Smooth muscle cell (in vitro differentiated cells): Measurements from ENCODE around the gene CDC37L1. TPM values are rescaled to one million over a fixed set of nuclear protein-coding genes. Genes with fewer than 3 reads are reported as not detected.

Experiments used
- DNase-seq: peaks from one replicate; lab custom pipeline; 2025; ENCODE audit not compliant: unreplicated experiment; lab: John Stamatoyannopoulos, UW
- H2AFZ ChIP-seq: fragments of 200-600 bp; sonication (generic); 2 replicates; pipeline ENCODE4 v1.6.0; 2016; ENCODE audit warnings: antibody characterized with exemption, low read depth, mild to moderate bottlenecking
- H3F3A ChIP-seq: fragments of 200-600 bp; sonication (generic); 2 replicates; pipeline ENCODE4 v1.6.0; 2017; ENCODE audit warnings: antibody characterized with exemption, low read depth
- H3K27ac ChIP-seq: fragments of 200-600 bp; sonication (generic); 2 replicates; pipeline ENCODE4 v1.5.1; 2016; ENCODE audit warnings: low read depth, mild to moderate bottlenecking
- H3K27me3 ChIP-seq: fragments of 200-600 bp; sonication (generic); 2 replicates; pipeline ENCODE4 v1.6.1; 2016; ENCODE audit warnings: low read depth, mild to moderate bottlenecking
- H3K36me3 ChIP-seq: fragments of 200-600 bp; sonication (generic); 2 replicates; pipeline ENCODE4 v1.5.1; 2016; ENCODE audit warnings: low read depth
- H3K4me1 ChIP-seq: fragments of 200-600 bp; sonication (generic); 2 replicates; pipeline ENCODE4 v1.5.1; 2016; ENCODE audit warnings: low read depth
- H3K4me2 ChIP-seq: fragments of 200-600 bp; sonication (generic); 2 replicates; pipeline ENCODE4 v1.6.0; 2016; ENCODE audit warnings: mild to moderate bottlenecking
- H3K4me3 ChIP-seq: fragments of 200-600 bp; sonication (generic); 2 replicates; pipeline ENCODE4 v1.5.1; 2016; ENCODE audit warnings: mild to moderate bottlenecking
- H3K79me2 ChIP-seq: fragments of 200-600 bp; sonication (generic); 2 replicates; pipeline ENCODE4 v1.6.0; 2016; ENCODE audit warnings: low read depth, mild to moderate bottlenecking
- H3K9ac ChIP-seq: fragments of 200-600 bp; sonication (generic); 2 replicates; pipeline ENCODE4 v1.6.0; 2016; ENCODE audit warnings: low read depth
- H3K9me3 ChIP-seq: fragments of 200-600 bp; sonication (generic); replicated peaks from 2 replicates; pipeline ENCODE4 v1.5.1; 2016; ENCODE audit warnings: low read depth
- H4K20me1 ChIP-seq: fragments of 200-600 bp; sonication (generic); 2 replicates; pipeline ENCODE4 v1.6.0; 2016; ENCODE audit warnings: low read depth
- CTCF ChIP-seq: fragments of 200-600 bp; sonication (generic); IDR thresholded peaks from 2 replicates; pipeline ENCODE4 v1.5.1; 2017; ENCODE audit warnings: borderline replicate concordance, mild to moderate bottlenecking, antibody characterized with exemption; ENCODE audit not compliant: insufficient read depth, poor library complexity, severe bottlenecking
- WGBS: methylation state at CpG from one replicate; pipeline ENCODE4 v1.1.7; 2016; ENCODE audit warnings: low lambda C conversion rate; 5-methylcytosine and 5-hydroxymethylcytosine counted together
- polyA plus RNA-seq: library from polyadenylated mRNA; unstranded; fragments of >200 nt; fragmentation: Nextera tagmentation; extraction: Ambion mirVana; gene quantifications from 2 replicates; pipeline ENCODE4 v1.2.1, GENCODE V29; 2016
- total RNA-seq: library from RNA; depleted of rRNA; stranded (reverse); fragments of >200 nt; gene quantifications from 2 replicates; pipeline ENCODE4 v1.2.3, GENCODE V29; 2014

The CDC37L1 gene
- total and polyA plus RNA-seq, 2 experiments from 2014 or later: 16.0 to 19.2 TPM

GRCh38 chr9:4709380-4709779 is 30.0 kb downstream of the CDC37L1 start:
- Histone ChIP-seq H3F3A (no peaks in the 10 kb centered on the region), H3K79me2 (no peaks in the 10 kb centered on the region), H3K9me3 (no peaks in the 10 kb centered on the region), H4K20me1 (no peaks in the 10 kb centered on the region), H3K9ac (no peak overlapping the region), H2AFZ (no peak overlapping the region), H3K4me1 (no peaks in the 10 kb centered on the region), H3K27me3 (no peaks in the 10 kb centered on the region), H3K4me3 (no peak overlapping the region), H3K36me3 (peaks cover 4% of the 10 kb centered on the region), H3K4me2 (no peak overlapping the region), H3K27ac (no peak overlapping the region)
- no peak for TF ChIP-seq CTCF
- DNase-seq: no peak

- H3K9ac ChIP-seq: no peak overlapping the region
- peaks cover 11% of the 10 kb centered on the region for H3K36me3 ChIP-seq
- H2AFZ ChIP-seq: no peak overlapping the region
- H3K4me1 ChIP-seq: no peaks in the 10 kb centered on the region
- H4K20me1 ChIP-seq: no peaks in the 10 kb centered on the region
- no peak for TF ChIP-seq CTCF
- no peaks in the 10 kb centered on the region for H3K79me2 ChIP-seq
- no peaks in the 10 kb centered on the region for H3K9me3 ChIP-seq
- WGBS: 63% methylated on average over 7 of the region's 7 CpGs
- no peak overlapping the region for H3K4me3 ChIP-seq
- no peaks in the 10 kb centered on the region for H3K27me3 ChIP-seq
- no peak overlapping the region for H3K27ac ChIP-seq
- no peaks in the 10 kb centered on the region for H3F3A ChIP-seq
- no peak for DNase-seq
- H3K4me2 ChIP-seq: no peak overlapping the region
Observed at GRCh38 chr9:4713849-4714248, 34.5 kb downstream of the CDC37L1 start.

- Histone ChIP-seq H3K9me3 (no peaks in the 10 kb centered on the region), H2AFZ (no peak overlapping the region), H3F3A (no peaks in the 10 kb centered on the region), H3K4me3 (no peak overlapping the region), H3K36me3 (peaks cover 11% of the 10 kb centered on the region), H3K79me2 (no peaks in the 10 kb centered on the region), H3K4me2 (no peak overlapping the region), H3K9ac (no peak overlapping the region), H4K20me1 (no peaks in the 10 kb centered on the region), H3K4me1 (no peaks in the 10 kb centered on the region), H3K27ac (no peak overlapping the region), H3K27me3 (no peaks in the 10 kb centered on the region)
- TF ChIP-seq CTCF: no peak
- DNase-seq: no peak
- 82% methylated on average over 9 of the region's 9 CpGs for WGBS
Observed at GRCh38 chr9:4714266-4715016, 35.1 kb downstream of the CDC37L1 start.

DNA sequence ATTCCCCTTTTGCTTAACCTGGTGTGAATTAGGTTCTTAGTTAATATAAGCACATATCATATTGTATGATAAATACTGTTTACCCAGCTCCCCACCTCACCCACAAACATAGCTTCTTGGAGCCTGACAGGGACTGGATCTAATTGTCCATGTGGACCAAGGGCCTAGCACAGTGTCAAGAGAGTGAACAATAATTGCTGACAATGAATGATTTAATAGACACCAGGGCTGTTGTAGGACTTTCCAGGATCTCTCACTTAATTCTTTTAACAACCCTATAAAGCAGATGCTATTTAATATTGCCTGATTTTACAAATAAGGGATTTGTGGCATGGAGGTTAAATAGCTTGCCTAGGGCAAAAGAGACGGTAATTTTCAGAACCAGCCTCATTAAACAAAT is 36.8 kb downstream of the CDC37L1 start:
- no peak overlapping the region for H3K9ac ChIP-seq
- no peaks in the 10 kb centered on the region for H3K27me3 ChIP-seq
- TF ChIP-seq CTCF: no peak
- H3K4me1 ChIP-seq: no peaks in the 10 kb centered on the region
- 83% methylated on average over 1 of the region's 1 CpG for WGBS
- H3K79me2 ChIP-seq: no peaks in the 10 kb centered on the region
- DNase-seq: no peak
- no peak overlapping the region for H3K4me3 ChIP-seq
- no peak overlapping the region for H3K27ac ChIP-seq
- H3K4me2 ChIP-seq: no peak overlapping the region
- no peaks in the 10 kb centered on the region for H4K20me1 ChIP-seq
- peaks cover 11% of the 10 kb centered on the region for H3K36me3 ChIP-seq
- H2AFZ ChIP-seq: no peak overlapping the region
- no peaks in the 10 kb centered on the region for H3K9me3 ChIP-seq
- no peaks in the 10 kb centered on the region for H3F3A ChIP-seq
